ENCODE measurements around the gene TMEM82. TPM values are rescaled to one million over a fixed set of nuclear protein-coding genes. Genes with fewer than 3 reads are reported as not detected.

TMEM82 gene
- polyA plus RNA-seq, 3 donors: 2.9 to 6.3 (median 4.1) TPM

- DNase-seq (ENCODE audit: extremely low read depth in 1 of 11, low read depth in 9 of 11, low spot score in 4 of 11): no peak
Observed at GRCh38 chr1:15764269-15764764, 22.0 kb downstream of the TMEM82 start.

GRCh38 chr1:15764890-15765289 lies 22.6 kb downstream of the TMEM82 start:
- no peak for DNase-seq (ENCODE audit: extremely low read depth in 1 of 11, low read depth in 9 of 11, low spot score in 4 of 11)

GRCh38 chr1:15765495-15766194 lies 23.3 kb downstream of the TMEM82 start:
- DNase-seq (ENCODE audit: extremely low read depth in 1 of 11, low read depth in 9 of 11, low spot score in 4 of 11): no peak

GRCh38 chr1:15767941-15768340 lies 25.6 kb downstream of the TMEM82 start:
- DNase-seq (ENCODE audit: extremely low read depth in 1 of 11, low read depth in 9 of 11, low spot score in 4 of 11): no peak

GRCh38 chr1:15768388-15768787 lies 26.1 kb downstream of the TMEM82 start:
- no peak for DNase-seq (ENCODE audit: extremely low read depth in 1 of 11, low read depth in 9 of 11, low spot score in 4 of 11)

GRCh38 chr1:15770313-15770962 lies 28.1 kb downstream of the TMEM82 start:
- no peak for DNase-seq (ENCODE audit: extremely low read depth in 1 of 11, low read depth in 9 of 11, low spot score in 4 of 11)

GRCh38 chr1:15771836-15772515 lies 29.7 kb downstream of the TMEM82 start:
- DNase-seq (ENCODE audit: extremely low read depth in 1 of 11, low read depth in 9 of 11, low spot score in 4 of 11): no peak

GRCh38 chr1:15775706-15776105 lies 33.4 kb downstream of the TMEM82 start:
- no peak for DNase-seq (ENCODE audit: extremely low read depth in 1 of 11, low read depth in 9 of 11, low spot score in 4 of 11)

- DNase-seq (ENCODE audit: extremely low read depth in 1 of 11, low read depth in 9 of 11, low spot score in 4 of 11): no peak
Observed at GRCh38 chr1:15777909-15778707, 35.8 kb downstream of the TMEM82 start.

GRCh38 chr1:15785683-15786082 lies 43.4 kb downstream of the TMEM82 start:
- DNase-seq (ENCODE audit: extremely low read depth in 1 of 11, low read depth in 9 of 11, low spot score in 4 of 11): no peak

GRCh38 chr1:15786581-15786980 lies 44.3 kb downstream of the TMEM82 start:
- DNase-seq (ENCODE audit: extremely low read depth in 1 of 11, low read depth in 9 of 11, low spot score in 4 of 11): no peak

- DNase-seq (ENCODE audit: extremely low read depth in 1 of 11, low read depth in 9 of 11, low spot score in 4 of 11): no peak
Observed at GRCh38 chr1:15788624-15789301, 46.5 kb downstream of the TMEM82 start.

GRCh38 chr1:15796086-15796462 lies 53.8 kb downstream of the TMEM82 start:
- DNase-seq (ENCODE audit: extremely low read depth in 1 of 11, low read depth in 9 of 11, low spot score in 4 of 11): no peak

Other genes starting within 250 kb of the TMEM82 start
- gene CASP9, start 218.3 kb upstream of the TMEM82 start, polyA plus RNA-seq (ENCODE audit: insufficient read length in 3 of 3): 10 to 100 TPM; 29.8 to 58.8 (median 34.1) TPM
- 10 to 100 TPM; 27.0 to 40.5 (median 31.6) TPM for gene DNAJC16, start 215.7 kb upstream of the TMEM82 start, polyA plus RNA-seq (ENCODE audit: insufficient read length in 3 of 3)
- gene AGMAT, start 157.4 kb upstream of the TMEM82 start, polyA plus RNA-seq (ENCODE audit: insufficient read length in 3 of 3): 10 to 100 TPM; 30.6 to 35.6 (median 33.3) TPM
- gene DDI2, start 125.0 kb upstream of the TMEM82 start, polyA plus RNA-seq (ENCODE audit: insufficient read length in 3 of 3): 10 to 100 TPM; 19.3 to 24.9 (median 22.1) TPM
- gene PLEKHM2, start 58.2 kb upstream of the TMEM82 start, polyA plus RNA-seq (ENCODE audit: insufficient read length in 3 of 3): 10 to 100 TPM; 44.2 to 49.2 (median 45.9) TPM
- 1 to 10 TPM; 2.4 to 5.3 (median 2.5) TPM for gene SLC25A34, start 6.2 kb upstream of the TMEM82 start, polyA plus RNA-seq (ENCODE audit: insufficient read length in 3 of 3)
- 10 to 100 TPM; 43.8 to 60.8 (median 56.9) TPM for gene FBLIM1, start 16.3 kb downstream of the TMEM82 start, polyA plus RNA-seq (ENCODE audit: insufficient read length in 3 of 3)
- gene UQCRHL, start 65.2 kb downstream of the TMEM82 start, polyA plus RNA-seq (ENCODE audit: insufficient read length in 3 of 3): 1 to 10 TPM; 1.5 to 2.8 (median 1.7) TPM
- 10 to 100 TPM; 57.2 to 64.4 (median 61.7) TPM for gene SPEN, start 105.2 kb downstream of the TMEM82 start, polyA plus RNA-seq (ENCODE audit: insufficient read length in 3 of 3)
- 10 to 100 TPM; 27.9 to 35.0 (median 30.6) TPM for gene ZBTB17, start 233.6 kb downstream of the TMEM82 start, polyA plus RNA-seq (ENCODE audit: insufficient read length in 3 of 3)

All from renal cortex interstitium (tissue), 11 donors.